GM18519 (cell line): ENCODE results near the gene VWA3B.

Experiments
- ATAC-seq: cut with Tn5 transposase; IDR thresholded peaks from one replicate; pipeline ENCODE4 v1.9.1; 2021; ENCODE audit warnings: mild to moderate bottlenecking, moderate library complexity; ENCODE audit not compliant: unreplicated experiment, low FRiP score

Gene VWA3B

DNA sequence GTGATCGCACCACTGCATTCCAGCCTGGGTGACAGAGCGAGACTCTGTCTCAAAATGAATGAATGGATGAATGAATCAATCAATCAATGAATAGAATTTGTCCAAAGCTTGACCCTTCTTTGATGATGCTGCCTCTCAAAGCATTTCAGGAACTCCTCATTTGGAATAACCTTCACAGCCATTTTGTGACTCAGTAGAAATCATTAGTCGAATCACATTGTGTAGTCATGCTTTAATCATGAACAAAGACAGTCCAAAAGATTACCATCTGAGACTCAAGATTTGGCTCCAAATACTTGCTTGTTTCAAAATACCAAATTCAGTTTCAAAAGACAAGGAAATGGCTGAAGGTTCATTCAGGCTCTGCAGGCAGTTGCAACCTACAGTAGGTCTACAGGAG lies 83.1 kb downstream of the VWA3B start:
- no peak for ATAC-seq

DNA sequence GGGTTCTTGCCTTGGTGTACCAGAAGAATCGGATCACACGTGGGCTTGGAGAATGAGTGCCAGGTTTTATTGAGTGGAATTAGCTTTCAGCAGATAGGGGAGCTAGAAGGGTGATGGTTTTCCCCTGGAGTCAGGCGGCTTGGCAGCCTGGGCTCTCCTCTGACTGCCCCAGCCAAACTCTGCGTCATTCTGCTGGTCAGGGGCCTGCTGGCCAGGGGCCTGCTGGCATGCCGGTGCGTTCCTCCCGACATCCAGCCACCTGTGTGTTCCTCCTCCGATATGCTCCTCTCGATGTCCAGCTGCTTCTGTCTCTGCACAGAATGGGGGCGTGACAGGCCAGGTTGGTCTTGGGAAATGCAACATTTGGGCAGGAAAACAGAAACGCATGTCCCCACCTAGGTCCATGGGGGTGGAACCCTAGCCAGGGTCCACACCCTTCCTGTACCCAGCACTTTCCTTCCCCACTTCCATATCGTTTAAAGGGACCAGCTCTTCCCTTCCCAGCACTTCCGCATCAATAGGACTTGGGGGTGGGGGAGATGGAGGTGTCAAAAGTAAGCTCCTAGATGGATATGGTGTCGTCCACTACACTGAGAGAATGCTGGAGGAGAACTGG lies 85.3 kb downstream of the VWA3B start:
- no peak for ATAC-seq

DNA sequence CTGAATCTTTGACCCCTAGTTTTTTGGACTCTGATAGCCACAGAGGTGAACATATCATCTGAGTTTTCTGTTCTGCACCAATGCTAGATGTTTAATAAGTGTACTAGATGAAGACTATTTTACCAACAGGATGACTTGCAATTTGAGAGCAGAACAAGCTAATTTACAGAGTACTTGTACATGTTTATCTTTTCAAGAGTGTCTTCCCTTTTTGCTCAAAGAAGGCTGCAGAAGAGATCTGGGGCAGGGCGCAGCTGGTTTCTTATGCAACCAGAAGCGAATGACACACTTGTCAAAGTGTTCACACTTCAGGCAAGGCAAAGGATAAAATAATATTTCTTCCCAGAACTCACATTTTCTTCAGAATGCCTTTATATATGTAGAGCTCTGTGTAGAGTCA lies 86.0 kb downstream of the VWA3B start:
- no peak for ATAC-seq

DNA sequence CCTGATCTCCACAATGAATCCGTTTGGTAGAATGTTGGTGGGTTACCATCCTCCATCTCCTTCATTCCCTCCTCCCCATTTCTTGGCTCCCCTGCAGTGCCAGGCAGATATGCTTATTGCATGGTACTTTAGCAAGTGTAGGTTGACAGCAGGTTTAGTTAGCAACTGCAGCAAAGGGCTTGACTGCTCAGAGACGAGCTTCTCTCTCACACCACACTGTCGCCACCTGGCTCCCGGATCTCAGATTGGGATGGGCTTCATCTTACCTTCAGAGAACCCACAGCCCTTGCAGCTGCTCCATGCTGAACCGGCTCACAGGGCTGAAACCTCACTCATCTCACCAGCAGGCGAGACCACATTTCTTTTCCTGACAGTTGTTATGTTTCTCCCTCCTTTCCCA lies 88.8 kb downstream of the VWA3B start:
- no peak for ATAC-seq

DNA sequence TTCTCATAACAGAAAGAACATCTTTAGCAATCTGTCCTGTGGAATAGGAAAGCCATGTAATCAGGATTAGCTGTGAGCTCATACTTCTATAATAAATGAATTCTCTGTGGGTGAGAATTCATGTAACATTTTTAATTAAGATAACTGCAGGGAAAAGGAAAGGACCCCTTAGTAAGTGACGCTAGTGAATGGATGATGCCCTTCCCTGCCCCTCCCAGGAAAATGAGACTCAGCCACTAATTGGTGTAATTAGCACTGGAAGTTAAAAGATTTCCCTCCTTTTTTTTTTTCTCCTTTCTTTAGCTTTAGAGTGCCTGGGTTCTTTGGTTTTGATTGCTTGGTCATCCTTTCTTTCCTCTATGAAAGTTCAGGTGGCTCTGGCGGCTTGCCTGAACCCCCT lies 90.3 kb downstream of the VWA3B start:
- no peak for ATAC-seq

DNA sequence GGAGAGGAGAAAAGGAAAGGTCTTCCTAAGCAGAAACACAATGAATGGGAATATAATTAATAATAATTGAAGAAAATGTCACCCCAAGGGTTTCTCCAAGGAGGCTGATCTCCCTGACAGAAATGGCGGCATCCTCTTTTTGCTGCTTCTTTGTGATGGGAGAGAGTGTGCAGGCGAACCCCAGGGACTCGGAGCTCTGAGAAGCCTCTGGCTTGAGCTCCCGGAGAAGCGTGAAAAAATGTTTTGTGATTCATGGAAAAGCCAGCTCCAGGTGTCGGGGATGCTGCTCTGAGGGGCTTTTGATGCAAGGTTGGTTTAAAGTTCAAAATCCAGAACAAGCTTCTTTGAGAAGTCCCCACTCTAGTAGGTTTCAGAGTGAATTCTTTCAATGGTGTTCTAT lies 91.0 kb downstream of the VWA3B start:
- no peak for ATAC-seq

DNA sequence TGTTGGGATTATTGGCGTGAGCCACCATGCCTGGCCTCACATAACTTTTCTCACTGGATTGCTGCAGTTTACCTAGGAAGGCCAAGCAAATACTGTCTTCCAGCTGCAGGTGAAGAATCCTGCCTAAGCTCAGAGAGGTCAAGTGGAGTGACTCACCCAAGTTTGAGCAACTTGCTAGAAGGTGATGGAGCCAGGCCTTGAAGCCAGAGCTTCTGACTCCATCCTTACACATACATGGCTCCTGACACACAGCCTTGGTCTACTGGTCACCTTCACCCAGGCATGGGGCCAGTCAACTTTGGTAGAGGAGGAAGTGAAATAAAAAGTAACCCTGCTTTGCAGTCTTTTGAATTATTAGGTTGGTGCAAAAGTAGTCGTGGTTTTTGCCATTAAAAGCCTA lies 93.5 kb downstream of the VWA3B start:
- no peak for ATAC-seq

DNA sequence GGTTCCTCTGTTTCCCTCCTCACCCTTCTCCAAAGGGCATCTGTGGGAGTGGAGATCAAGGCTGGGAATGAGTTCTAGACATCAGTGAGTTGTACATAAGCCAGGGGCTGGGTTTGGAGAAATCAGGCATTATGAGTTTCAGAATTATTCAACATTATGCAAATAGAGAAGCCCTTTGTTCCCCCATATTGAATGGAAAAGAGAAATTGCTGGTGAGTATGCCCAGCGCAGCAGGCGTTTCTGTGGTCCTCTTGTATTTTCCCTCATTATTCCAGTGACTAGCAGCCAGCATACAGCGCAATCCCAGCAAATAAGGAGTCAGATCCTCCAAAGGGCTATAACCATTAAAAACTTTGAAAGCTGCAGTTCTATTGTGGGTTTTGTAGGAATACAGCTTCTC lies 94.4 kb downstream of the VWA3B start:
- ATAC-seq, result no peak

DNA sequence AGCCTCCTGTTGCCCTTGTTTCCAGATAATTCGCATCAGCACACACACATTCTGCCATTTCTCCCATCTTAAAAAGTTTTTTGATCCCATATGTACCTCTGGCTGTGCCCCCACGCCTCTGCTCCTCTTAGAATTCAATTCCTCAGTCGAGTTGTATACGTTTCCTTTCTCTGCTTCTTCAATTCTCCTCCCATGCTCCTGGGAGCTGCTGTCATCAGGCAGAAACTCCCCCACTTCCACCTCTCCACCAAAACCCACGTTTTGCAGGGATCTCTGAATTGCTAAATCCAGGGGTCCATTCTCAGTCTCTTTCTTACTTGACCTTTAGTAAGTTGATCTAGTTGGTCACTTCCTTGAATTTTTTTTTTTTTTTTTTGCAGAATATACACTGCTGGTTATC lies 98.8 kb downstream of the VWA3B start:
- no peak for ATAC-seq

DNA sequence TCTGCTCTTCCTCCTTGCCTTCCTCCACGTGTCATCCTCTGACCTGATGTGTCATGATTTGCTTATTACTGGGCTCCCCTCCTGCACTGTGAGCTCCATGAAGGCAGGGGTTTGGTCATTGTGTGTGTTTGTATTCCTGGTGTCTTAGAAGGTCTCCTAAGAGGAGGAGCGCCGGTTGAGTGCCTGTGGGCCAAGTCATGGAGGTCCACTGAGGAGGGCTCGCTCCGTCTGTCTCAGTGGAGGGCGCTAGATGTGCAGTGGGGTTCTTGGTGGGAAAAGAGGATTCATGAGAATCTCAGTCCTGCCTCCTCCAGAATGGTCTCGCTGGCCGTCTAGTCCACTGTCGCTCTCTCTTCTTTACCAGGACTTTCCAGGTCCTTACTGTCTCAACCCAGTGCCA lies 100.2 kb downstream of the VWA3B start:
- ATAC-seq, result no peak

DNA sequence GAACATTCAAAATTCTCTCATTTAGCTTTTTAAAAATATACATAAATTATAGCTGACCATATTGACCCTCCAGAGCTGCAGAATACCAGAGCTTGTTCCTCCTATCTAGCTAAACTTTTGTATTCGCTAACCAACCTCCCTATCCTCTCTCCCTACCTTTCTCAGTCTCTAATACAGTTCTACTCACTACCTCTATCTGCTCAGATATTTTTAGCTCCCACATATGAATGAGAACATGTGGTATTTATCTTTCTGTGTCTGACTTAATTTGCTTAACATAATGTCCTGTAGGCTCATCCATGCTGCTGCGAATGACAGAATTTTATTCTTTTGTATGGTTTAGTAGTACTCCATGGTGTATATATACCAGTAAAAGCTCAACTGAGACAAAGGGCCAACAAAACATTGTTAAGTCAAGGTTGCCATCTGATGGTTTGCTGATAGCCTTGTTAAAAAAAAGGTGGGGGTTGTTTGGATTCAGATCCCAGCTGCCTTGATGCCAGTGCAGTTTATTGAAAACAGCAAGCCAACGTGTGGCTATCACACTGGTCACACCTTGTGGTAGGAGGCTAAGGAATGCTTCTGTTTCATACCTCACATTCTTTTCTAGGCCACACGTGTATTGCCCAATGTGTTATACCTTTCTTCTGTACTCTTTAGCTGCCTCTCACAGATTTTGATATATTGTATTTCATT lies 101.5 kb downstream of the VWA3B start:
- no peak for ATAC-seq

DNA sequence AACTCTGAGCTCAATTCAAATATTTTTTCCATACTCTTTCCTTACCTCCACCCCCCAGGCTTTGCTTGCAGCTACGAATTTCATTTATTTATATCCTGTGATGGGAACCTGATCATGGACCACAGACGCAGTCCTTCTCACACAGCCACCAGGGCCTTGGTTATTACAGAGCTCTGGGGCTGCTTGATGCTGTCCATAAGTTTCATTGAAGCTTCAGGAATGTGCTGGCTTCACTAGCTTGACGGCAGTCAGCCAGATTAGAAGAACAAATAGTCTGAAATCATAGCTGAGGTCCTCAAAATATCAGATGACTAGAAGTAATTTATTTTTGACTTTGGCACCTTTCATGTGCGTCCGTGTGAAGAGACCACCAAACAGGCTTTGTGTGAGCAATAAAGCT lies 104.9 kb downstream of the VWA3B start:
- no peak for ATAC-seq

DNA sequence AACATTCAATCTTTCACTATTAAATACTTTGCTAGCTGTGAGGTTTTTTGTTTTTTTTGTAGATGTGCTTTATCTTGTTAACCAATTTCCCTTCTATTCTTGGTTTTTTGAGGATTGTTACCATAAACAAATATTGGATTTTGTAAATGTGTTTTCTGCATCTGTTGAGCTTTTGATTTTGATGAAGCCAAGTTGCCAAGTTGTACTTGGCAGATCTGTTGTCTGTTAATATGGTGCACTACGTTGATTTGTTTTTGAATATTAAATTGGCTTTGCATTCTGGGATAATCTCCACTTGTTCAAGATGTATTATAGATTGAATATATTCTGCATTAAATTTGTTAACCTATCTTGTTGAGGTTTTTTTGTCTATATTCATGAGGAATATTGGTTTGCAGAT lies 114.6 kb downstream of the VWA3B start:
- no peak for ATAC-seq

DNA sequence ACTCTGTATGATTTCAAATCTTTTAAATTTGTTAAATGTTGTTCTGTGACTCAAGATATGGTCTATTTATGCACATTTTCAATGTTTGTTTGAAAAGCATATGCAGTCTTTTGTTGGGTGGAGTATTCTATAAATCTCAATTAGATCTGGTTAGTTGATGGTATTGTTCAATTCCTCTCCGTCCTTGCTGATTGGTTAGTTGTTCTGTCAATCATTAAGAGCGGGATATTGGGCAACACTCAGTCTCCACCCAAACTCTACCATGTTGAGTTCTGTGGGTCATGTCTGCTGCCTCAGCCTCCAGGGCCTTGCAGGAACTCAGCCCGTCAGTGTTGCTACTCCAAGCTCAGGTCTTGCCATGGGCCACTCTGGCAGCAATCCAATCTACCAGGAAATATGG lies 118.9 kb downstream of the VWA3B start:
- ATAC-seq, result no peak

DNA sequence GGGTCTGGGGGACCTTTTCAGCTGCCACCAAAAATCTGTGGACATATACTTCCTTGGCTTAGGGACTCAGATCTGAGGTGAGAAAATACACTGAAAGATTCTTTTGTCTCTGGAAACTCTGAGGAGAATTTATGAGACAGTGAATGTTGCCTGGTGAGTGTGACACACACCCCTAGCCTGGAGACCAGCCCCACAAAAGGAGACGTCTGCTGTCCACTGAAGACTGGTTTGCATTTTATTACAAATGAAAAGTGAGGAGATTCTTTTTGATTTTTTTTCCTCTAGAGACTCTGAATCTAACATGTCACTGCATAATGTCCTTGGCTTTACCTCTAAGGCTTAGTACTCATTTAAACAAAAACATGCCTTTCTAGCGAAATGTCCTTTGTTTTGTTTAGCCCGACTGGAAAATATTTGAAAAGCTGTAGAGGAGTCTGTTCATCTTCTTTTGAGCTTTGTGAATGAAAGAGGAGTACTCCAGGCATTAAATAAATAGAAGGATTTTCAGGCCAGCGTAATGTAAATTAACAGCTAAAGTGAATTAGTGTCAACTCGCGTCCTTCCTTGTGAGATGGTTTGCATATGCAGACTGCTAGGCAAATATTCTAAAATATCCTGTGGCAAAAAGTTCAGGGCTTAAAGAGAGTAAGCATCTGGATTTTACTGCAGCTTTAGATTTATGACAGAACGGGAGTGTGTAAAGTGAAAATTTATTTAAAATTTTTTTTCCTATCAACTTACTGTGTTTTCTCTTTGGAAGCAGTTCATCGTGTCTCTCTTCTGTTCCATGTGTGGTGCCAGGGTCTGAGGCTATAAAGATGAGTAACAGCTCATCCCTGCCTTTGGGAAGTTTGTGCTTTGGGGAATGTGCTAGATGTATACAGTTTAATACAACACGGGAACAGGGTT lies 125.4 kb downstream of the VWA3B start:
- ATAC-seq, result no peak

DNA sequence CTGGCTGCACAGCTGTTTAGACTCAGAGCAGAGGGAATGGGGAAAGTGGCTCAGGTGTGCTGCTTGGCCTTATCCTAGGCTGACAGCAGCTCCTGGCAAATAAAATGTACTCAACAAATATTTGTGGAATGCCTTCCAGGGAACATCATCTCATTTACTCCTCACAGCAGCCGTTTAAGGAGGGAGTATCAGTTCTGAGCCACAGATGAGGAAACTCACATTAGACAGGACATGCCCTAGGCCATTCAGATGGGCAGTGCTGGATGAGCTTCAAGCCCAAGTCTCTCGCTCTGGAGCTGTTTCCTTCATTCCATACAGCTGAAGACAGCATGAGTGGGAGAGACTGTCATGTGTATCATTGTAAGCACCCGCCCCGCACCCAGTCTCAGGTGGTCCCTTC lies 129.6 kb downstream of the VWA3B start:
- ATAC-seq, result no peak

DNA sequence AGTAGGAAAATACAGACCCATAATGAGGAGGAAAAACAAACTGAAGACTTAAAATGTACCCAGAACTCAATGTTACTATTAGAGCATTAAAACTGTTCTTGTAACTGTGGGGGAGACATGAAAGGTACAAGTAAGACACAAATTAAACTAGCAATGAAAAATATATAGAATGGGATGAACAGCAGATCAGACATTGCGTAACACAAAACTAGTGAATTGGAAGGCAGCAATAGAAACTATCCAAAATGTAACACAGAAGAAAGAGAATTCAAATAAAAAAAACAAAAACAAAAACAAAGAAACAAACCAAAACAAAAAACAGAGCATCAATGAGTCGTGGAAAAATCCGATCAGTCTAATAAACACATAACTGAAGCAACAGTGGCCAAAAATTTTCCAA lies 132.2 kb downstream of the VWA3B start:
- no peak for ATAC-seq

DNA sequence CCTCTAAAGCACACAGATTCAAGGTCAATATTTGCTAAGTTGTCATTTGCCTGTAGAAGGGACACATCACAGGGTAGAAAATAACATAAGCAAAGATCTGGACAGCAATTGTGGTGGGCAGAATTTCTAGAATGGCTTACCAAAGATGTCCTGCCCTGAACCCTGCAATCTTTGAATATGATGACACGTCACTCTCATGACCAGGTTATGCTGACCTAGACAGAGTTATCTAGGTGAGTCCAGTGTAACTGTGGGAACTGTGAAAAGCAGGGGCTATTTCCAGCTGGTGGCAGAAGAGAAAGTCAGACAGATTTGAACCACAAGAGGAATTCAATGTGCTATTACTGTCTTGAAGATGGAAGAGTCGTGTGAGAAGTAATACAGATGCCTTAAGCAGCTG lies 147.0 kb downstream of the VWA3B start:
- no peak for ATAC-seq

DNA sequence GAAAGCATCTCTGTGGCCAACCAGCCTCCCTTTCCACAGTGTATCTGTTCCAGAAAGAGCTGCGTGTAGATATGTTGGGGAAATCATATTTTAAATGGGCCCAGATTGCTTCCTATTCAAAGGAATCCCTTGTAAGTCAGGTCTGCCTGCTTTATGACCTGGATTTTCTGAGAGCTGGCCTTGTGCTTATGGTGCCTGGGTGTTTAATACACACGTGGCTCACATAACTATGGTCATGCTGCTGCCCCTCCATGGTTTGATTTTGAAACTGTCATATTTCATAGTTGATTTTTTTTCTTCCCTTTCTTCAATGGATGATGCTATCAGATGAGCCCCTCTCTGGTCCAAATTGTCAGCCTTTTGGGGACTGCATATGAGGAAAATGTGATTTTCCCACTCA lies 147.8 kb downstream of the VWA3B start:
- no peak for ATAC-seq

DNA sequence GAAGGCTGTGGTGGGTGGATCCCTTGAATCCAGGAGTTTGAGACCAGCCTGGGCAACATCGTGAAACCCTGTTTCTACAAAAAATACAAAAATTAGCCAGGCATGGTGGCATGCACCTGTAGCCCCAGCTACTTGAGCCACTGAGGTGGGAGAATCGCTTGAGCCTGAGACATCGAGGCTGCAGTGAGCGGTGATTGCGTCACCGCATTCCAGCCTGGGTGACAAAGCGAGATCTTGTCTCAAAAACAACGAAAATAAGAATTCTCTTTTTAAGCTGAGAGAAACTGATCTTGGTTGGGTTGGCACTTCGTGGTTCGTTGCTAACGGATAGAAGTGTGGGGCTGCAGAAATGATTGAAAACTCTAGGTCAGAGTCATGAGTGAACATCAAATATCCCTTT lies 150.0 kb downstream of the VWA3B start:
- no peak for ATAC-seq

DNA sequence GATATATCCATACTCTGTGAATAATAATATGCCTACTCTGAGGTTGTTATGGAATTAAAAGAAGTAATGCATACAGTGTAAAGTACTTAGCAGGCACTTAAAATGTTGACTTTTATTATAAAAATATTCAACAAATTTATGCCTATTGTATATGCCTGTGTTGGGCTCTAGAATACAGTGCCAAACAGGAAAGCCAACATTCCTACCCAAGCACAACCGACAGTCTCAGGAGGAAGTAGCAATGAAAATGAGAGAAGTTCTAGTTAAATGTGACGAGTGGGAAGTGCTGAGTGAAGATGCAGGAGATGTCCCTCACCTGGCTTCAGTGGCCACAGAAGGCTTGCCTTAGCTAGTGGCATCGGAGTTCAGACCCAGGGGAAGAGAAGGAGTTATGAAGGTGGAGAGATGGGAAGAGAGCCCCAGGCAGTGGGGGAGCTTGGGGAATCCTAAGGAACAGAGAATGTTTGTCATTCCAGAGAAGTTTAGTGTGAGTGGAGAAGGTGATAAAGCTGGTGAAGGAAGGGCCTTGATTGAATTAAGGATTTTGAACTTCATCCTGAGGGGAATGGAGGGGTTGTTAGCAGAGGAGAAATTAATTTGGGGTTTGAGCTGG lies 153.9 kb downstream of the VWA3B start:
- no peak for ATAC-seq
